Activated CD4-positive, alpha-beta T cell treated with anti-CD3 and anti-CD28 coated beads, Interleukin-2, amount 10 ng/mL, durations not matched to agents 24 days and 14 days (primary cell): ENCODE data around the gene CEP89. TPM values are rescaled to one million over a fixed set of nuclear protein-coding genes. Genes with fewer than 3 reads are reported as not detected.
"Not testable (repeated sequence)": the region's sequence is repeated elsewhere in the genome, so short reads cannot be mapped to it uniquely, and the experiment has no call there.

Experiments
- DNase-seq: peaks from one replicate; pipeline ENCODE4 v3.0.0; 2022
- H3K27ac Mint-ChIP-seq: one replicate; pipeline ENCODE4 v1.8.0; 2022; ENCODE audit warnings: mild to moderate bottlenecking, mixed read lengths
- H3K27me3 Mint-ChIP-seq: one replicate; pipeline ENCODE4 v1.8.0; 2022; ENCODE audit warnings: mixed read lengths
- H3K36me3 Mint-ChIP-seq: one replicate; pipeline ENCODE4 v1.8.0; 2022; ENCODE audit warnings: low read depth, mild to moderate bottlenecking, mixed read lengths
- H3K4me1 Mint-ChIP-seq: one replicate; pipeline ENCODE4 v1.8.0; 2021; ENCODE audit warnings: mixed read lengths
- H3K4me3 Mint-ChIP-seq: one replicate; pipeline ENCODE4 v1.8.0; 2022; ENCODE audit warnings: mild to moderate bottlenecking, moderate library complexity, mixed read lengths
- H3K9me3 Mint-ChIP-seq: one replicate; pipeline ENCODE4 v1.8.0; 2021; ENCODE audit warnings: mixed read lengths
- intact Hi-C: fragments of 100-400 bp; cut with micrococcal nuclease; formaldehyde crosslinking; loops from one replicate; pipeline ENCODE4 v1.15.1; 2023
- total RNA-seq: library from RNA; stranded (reverse); gene quantifications from 2 replicates; pipeline ENCODE4 v1.2.3, GENCODE V29; 2022

The CEP89 gene
- total RNA-seq, 1 donor from 2014 or later = 16.9 TPM

DNA sequence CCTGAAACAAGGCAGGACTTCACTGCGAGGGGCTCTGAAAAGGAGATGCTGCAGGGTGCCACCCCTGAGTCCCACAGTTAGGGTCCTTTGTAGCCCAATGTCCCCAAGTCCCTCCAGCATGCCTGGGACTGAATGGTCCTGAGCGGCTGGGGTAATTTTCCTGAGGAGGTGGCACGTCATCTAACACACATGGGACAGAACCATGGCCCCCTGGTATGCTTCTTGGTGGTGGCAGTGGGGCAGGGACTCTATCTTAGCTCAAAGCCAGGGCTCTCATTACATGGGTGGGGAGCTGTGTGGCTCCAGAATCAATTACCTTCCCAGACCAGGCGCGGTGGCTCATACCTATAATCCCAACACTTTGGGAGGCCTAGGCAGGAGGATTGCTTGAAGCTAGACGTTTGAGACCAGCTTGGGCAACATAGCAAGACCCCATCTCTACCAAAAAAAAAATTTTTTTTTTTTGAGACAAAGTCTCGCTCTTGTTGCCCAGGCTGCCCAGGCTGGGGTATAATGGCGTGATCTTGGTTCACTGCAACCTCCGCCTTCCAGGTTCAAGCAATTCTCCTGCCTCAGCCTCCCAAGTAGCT is 94.3 kb downstream of the CEP89 start:
- intact Hi-C loops = no loop called here
- no peak overlapping the region for H3K4me3 Mint-ChIP-seq
- no peaks in the 10 kb centered on the region for H3K4me1 Mint-ChIP-seq
- H3K9me3 Mint-ChIP-seq = no peaks in the 10 kb centered on the region
- DNase-seq = no peak
- H3K36me3 Mint-ChIP-seq = no peaks in the 10 kb centered on the region
- no peaks in the 10 kb centered on the region for H3K27me3 Mint-ChIP-seq
- no peak overlapping the region for H3K27ac Mint-ChIP-seq

DNA sequence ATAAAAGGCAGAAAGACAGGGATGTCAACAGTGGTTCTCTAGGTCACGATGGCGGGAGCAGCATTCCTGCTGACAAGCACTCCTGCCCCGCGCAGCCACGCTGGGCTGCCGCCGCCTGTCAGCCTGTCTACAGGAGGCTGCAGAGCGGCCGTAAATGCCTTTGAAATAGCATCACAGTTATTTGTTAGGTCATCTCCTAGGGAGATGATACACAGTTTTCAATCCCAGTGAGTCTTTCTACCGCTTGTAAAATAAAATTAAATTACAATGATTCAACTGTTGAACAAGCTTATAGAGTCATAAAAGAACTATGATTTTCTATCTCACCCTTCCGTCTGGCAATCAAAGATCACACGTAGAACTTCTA is 94.9 kb downstream of the CEP89 start:
- H3K4me1 Mint-ChIP-seq = no peaks in the 10 kb centered on the region
- H3K9me3 Mint-ChIP-seq = no peaks in the 10 kb centered on the region
- H3K27ac Mint-ChIP-seq = no peak overlapping the region
- no peaks in the 10 kb centered on the region for H3K36me3 Mint-ChIP-seq
- H3K4me3 Mint-ChIP-seq = no peak overlapping the region
- intact Hi-C loops = no loop called here
- H3K27me3 Mint-ChIP-seq = no peaks in the 10 kb centered on the region
- no peak for DNase-seq

DNA sequence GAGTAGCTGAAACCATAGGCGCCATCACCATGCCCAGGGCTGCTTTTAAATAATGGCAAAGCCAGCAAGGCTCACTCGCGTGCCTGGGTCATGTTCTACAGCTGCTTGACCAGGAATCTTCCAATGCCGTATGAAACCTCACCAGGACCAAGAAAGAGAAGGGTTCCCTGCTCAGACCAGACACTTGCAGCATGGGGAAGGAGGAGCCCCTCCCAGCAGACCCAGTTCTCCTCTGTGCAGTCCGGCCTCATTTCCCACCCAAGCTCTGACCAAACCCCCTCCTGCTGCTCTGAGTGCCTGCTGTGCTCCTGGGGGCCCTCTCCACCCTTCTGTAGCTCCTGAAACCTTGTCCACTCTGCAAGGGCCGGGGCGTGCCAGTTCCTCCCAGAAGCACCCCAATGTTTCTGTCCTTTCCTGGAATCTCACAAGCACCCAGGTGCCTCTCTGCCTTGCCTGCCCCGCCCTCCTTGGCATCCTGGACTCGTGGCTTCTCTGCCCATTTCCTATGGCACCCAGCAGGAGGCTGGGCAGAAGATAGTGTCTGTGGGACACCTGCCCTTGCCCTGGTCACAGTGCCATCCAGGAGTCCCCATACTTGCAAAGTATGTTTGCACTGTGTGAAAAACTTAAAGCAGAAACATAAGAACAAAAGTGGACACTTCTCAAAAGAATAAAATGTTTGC is 95.4 kb downstream of the CEP89 start:
- intact Hi-C loops = no loop called here
- DNase-seq = no peak
- Mint-ChIP-seq H3K9me3 (no peaks in the 10 kb centered on the region), H3K27me3 (no peaks in the 10 kb centered on the region), H3K4me1 (no peaks in the 10 kb centered on the region), H3K27ac (no peak overlapping the region), H3K4me3 (no peak overlapping the region), H3K36me3 (no peaks in the 10 kb centered on the region)

DNA sequence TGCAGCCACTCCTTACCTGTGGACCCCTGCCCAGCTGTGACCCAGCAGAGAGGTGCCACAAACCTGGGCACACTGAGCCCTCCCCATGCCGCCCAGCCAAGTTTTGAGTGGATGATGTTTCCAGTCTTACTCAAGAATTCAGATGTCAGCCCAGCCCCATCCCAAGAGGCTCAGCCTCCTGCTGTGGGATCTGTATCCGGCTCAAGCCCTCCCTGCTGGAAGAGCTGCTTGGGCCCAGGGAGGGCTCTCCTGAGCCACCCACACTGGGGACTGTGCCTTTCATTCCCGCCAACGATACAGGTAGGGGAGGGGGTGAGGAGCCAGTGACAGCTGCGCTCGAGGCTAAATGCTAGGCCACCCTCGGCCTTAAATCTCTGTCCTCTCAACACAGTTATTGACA is 96.3 kb downstream of the CEP89 start:
- intact Hi-C loops = no loop called here
- Mint-ChIP-seq H3K4me1 (no peaks in the 10 kb centered on the region), H3K9me3 (no peaks in the 10 kb centered on the region), H3K4me3 (no peak overlapping the region), H3K27ac (no peak overlapping the region), H3K36me3 (no peaks in the 10 kb centered on the region), H3K27me3 (no peaks in the 10 kb centered on the region)
- DNase-seq = no peak

DNA sequence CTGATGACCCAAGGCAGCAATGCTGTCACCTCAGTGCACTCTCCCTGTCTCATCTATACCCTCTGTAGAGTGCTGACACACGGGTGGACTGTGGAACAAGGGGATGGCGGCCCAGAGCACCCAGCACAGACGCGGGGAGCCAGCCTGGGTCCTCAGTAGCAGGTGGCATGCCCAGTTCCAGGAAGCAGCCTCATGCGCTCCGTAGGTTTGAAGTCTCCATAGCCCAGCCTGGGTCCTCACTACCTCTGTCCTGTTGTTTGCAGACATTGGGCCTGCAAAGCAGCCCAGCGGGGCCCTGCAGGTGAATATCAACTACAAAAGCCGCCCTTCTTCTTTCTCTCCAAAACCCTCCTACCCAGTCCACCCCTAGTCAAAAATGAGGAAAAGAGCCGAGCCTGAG is 97.2 kb downstream of the CEP89 start:
- H3K4me3 Mint-ChIP-seq = no peak overlapping the region
- H3K27me3 Mint-ChIP-seq = no peaks in the 10 kb centered on the region
- intact Hi-C loops = no loop called here
- no peaks in the 10 kb centered on the region for H3K36me3 Mint-ChIP-seq
- H3K4me1 Mint-ChIP-seq = no peaks in the 10 kb centered on the region
- no peaks in the 10 kb centered on the region for H3K9me3 Mint-ChIP-seq
- no peak overlapping the region for H3K27ac Mint-ChIP-seq
- no peak for DNase-seq

DNA sequence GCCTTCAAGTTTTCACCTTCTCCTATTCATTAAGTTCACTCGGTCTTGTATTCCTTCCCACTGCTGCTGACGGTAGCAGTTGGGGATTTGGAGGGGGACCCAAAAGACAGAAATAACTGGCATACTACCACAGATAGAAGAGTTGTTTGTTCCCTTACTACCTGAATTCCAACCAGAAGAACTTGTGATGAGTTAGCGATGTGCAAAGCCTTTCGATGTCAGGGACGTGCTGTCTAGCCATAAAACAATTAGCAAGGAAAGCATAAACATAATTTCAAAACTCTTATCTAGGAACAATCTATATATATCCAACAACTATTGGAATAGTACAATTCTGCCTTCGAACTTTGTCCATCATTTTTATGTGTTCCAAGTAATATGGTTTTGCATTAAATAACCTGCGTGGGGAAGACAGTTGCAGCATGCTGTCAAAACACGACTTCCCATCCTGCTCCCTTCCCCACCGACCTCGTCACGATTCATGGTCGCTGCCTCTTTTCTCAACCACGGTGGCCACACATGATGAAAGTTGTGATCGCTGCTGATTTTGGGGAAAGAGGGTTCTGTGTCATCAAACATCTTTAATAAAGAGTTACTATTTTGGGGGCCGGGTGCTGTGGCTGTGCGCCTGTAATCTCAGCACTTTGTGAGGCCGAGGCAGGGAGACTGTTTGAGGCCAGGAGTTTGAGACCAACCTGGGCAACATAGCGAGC is 98.4 kb downstream of the CEP89 start:
- H3K9me3 Mint-ChIP-seq = no peaks in the 10 kb centered on the region
- no peak for DNase-seq
- no peak overlapping the region for H3K27ac Mint-ChIP-seq
- H3K27me3 Mint-ChIP-seq = no peaks in the 10 kb centered on the region
- H3K4me3 Mint-ChIP-seq = no peak overlapping the region
- intact Hi-C loops = no loop called here
- H3K36me3 Mint-ChIP-seq = no peaks in the 10 kb centered on the region
- H3K4me1 Mint-ChIP-seq = no peaks in the 10 kb centered on the region

DNA sequence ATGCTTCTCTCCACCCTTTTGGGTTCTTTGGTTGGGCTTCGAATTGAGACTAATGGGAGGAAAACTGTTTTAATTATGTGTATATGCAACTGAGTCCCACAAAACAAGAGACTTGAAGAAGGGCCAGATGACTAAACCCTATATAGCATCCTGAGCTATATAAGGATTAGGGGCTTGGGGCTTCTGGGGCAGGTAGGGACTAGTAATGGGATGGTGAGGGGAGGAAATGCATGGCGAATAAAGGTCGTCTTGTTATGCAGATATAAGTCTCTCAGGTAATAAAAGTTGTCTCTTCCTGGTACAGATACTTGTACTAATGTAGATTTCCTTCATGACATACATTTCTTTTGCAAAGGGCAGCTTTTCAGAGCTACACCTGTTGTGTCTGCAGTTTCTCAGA is 99.4 kb downstream of the CEP89 start:
- intact Hi-C loops = no loop called here
- Mint-ChIP-seq H3K4me1 (no peaks in the 10 kb centered on the region), H3K9me3 (no peaks in the 10 kb centered on the region), H3K4me3 (no peak overlapping the region), H3K36me3 (no peaks in the 10 kb centered on the region), H3K27ac (no peak overlapping the region), H3K27me3 (no peaks in the 10 kb centered on the region)
- DNase-seq = no peak

DNA sequence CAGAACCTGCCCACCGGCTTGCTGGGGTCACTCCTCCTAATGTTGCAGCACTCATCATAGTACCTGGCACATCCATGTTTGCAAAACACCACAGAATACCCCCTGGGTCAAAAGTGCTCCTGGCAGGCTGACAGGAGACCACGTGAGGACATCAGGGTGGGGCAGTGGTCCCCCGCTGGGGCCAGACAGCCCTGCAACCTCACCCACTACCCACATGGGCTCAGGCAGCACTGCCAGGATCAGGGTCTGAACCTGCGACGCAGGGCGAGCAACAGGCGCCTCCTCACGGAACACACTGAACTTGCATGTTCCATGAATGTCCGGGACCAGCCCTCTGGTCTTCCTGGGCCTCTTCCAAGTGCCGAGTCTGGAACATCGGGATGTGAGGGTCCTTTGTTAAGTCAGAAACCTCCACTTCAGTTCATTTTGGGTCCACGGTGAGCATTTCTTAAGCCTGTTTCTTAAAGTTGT is 100.7 kb downstream of the CEP89 start:
- Mint-ChIP-seq H3K4me3 (no peak overlapping the region), H3K36me3 (no peaks in the 10 kb centered on the region), H3K27ac (no peak overlapping the region), H3K27me3 (no peaks in the 10 kb centered on the region), H3K4me1 (no peaks in the 10 kb centered on the region), H3K9me3 (no peaks in the 10 kb centered on the region)
- no peak for DNase-seq
- intact Hi-C loops = no loop called here

DNA sequence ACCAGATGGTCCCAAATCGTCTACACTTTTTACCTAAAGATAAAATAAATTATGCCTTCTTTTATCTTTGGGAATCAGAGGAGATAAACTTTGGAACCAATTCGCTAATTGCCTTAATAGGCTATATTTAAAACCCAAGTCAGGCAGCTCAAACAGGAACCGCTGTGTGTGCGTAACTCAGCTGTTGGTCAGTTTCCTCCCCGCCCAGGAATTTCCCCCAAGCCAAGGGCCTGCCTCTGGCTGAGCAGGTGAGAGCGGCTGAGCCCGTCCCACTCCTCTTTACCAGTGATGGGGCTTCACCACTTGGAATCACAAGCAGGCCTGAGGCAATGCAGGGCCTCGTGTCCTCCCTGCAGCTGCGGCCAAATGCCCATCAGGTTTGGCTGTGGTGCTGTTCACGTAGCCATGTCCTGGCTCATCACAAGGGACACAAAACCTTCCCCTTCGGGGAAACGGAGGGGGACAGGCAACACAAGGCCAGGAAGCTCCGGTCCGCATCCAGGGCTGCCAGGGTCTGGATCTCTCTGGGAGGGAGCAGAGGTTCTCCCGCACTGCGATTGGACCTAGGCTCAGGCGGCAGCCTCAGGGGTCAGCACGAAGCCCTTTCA is 101.7 kb downstream of the CEP89 start:
- Mint-ChIP-seq H3K4me1 (no peaks in the 10 kb centered on the region), H3K36me3 (no peaks in the 10 kb centered on the region), H3K27ac (no peak overlapping the region)

DNA sequence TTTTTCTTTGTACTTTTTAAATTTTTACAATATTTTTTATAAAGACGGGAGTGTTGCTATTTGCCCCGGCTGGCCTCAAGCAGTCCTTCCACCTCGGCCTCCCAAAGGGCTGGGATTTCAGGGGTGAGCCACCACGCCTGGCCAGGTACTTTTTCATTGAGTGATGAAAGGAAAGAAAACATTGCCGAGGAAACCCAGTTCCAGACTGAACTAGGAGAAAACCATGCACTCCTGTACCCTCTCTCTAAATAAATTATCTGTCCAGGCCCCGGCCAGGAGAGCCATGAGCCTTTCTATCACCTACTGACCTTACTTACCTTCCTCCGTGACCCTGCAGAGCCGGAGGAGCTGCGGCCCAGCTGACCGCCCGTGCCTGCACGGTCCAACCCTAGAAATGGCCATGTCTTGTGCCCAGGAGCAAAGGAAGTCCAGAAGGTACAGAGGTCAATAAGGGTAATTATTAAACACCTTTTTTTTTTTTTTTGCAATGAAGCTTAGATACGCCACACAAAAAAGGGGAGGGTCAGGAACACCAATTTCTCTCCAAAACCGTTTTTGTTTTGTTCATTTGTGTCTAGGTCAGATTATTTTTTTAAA is 102.3 kb downstream of the CEP89 start, which contains the start of gene SLC7A9:
Gene SLC7A9, minus strand, starts transcription at position 399 of the 597 bp plus-strand sequence. CDS start 1,233 bp downstream, outside the sequence.
- H3K4me3 Mint-ChIP-seq = no peak within 1 kb of the TSS

More for the DNA sequence above, 101.7 kb downstream of the CEP89 start:
- intact Hi-C loops = no loop called here
- Mint-ChIP-seq H3K9me3 (no peaks in the 10 kb centered on the region), H3K27me3 (no peaks in the 10 kb centered on the region), H3K4me3 (no peak overlapping the region)
- no peak for DNase-seq

DNA sequence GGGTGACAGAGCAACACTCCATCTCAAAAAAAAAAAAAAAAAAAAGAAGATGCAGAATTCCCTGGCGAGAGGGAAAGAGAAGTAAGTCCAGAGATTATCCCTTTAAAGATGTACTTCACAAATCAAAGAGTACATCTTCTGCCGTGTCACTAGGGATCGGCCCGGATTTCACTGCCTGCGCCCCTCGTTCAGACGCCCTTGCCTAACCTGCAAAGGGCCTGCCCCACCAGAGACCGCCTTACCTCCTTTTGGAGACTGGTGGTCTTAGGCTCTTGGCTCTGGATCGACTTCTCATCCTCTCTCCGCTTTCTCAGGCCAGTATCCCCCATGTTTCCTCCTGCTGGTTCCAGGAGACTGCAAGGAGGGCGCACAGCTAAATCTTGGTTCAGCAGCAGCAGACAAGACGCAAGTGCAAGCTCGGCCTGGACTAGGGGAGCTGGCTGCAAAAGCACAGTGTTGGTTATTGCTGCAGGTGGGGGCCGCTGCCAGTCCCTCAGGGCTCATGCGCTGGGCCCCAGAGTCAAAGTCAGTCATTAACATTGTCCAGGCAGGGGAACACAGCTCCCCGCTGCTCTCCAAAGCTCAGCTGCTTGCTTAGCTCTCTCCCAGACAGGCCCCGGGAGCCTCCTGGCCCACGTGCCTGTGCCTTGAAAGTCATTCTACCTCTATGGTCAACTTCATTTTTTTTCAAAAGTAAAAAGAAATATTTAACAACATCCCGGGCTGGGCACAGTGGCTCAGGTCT is 103.4 kb downstream of the CEP89 start:
- H3K27me3 Mint-ChIP-seq = no peaks in the 10 kb centered on the region
- intact Hi-C loops = no loop called here
- H3K4me1 Mint-ChIP-seq = no peaks in the 10 kb centered on the region
- H3K9me3 Mint-ChIP-seq = no peaks in the 10 kb centered on the region
- DNase-seq = no peak
- H3K4me3 Mint-ChIP-seq = no peak overlapping the region
- no peaks in the 10 kb centered on the region for H3K36me3 Mint-ChIP-seq
- no peak overlapping the region for H3K27ac Mint-ChIP-seq

More for the DNA sequence above, 102.3 kb downstream of the CEP89 start, which contains the start of gene SLC7A9:
- intact Hi-C loops = no loop called here
- H3K36me3 Mint-ChIP-seq = no peaks in the 10 kb centered on the region
- no peaks in the 10 kb centered on the region for H3K9me3 Mint-ChIP-seq
- H3K27ac Mint-ChIP-seq = no peak within 1 kb of the TSS
- DNase-seq = no peak
- no peaks in the 10 kb centered on the region for H3K27me3 Mint-ChIP-seq
- H3K4me1 Mint-ChIP-seq = no peaks in the 10 kb centered on the region

DNA sequence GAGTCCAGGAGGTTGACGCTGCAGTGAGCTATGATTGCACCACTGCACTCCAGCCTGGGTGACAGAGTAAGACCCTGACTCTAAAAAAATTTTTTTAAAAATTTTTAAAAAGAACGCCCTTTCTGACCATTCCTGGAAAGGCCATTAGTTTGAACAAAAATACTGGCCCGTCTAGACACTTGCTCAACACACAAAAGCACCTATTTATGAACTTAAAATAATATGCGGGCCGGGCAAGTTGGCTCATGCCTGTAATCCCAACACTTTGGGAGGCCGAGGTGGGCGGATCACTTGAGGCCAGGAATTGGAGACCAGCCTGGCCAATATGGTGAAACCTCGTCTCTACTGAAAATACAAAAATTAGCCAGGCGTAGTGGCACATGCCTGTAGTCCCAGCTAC is 104.3 kb downstream of the CEP89 start:
- H3K36me3 Mint-ChIP-seq, H3K27ac Mint-ChIP-seq, intact Hi-C loops, H3K27me3 Mint-ChIP-seq, H3K4me1 Mint-ChIP-seq, DNase-seq, H3K4me3 Mint-ChIP-seq, H3K9me3 Mint-ChIP-seq: not testable (repeated sequence)

DNA sequence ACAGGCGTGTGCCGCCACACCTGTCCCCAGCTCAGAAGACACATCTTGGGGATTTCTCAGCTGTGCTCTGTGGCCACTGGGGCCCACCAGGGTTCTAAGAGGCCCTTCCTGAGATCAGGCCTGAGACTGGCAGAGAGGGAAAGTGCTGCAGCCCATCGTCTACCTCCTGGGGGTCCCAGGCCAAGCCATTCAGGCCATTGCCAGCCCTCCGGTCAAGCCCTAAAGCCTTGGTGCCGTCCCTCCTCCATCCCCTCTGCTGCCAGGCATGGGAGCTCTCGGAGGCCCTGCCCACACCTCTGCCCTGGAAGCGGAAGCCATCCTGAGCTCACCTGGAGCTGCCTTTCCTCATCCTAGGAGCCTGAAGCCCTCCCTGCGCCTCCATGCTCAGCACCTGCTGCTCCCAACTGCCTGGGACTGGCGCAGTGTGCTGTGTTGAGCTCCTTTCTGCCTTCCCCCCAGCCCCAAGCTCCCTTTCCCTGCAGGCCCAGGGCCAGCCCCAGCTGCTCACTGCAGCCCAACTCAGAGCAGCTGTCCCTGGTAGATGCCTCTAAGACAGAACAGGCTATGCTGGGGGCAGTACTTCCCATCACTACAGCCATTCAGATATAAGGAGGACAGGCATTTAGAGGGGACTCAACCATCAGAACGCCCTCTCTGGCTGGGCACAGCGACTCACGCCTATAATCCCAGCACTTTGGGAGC is 105.0 kb downstream of the CEP89 start:
- Mint-ChIP-seq H3K4me1 (no peaks in the 10 kb centered on the region), H3K4me3 (no peak overlapping the region), H3K27ac (no peak overlapping the region), H3K9me3 (no peaks in the 10 kb centered on the region), H3K36me3 (no peaks in the 10 kb centered on the region), H3K27me3 (no peaks in the 10 kb centered on the region)
- intact Hi-C loops = no loop called here
- DNase-seq = no peak
